H1 (cell line): ENCODE results near the gene PRSS38.

Experiments used
- CEBPB ChIP-seq: IDR thresholded peaks from 2 replicates; pipeline ENCODE4 v1.6.1; 2012; ENCODE audit warnings: low read depth, low read length
- CHD2 ChIP-seq: IDR thresholded peaks from 2 replicates; pipeline ENCODE4 v1.6.1; 2012; ENCODE audit warnings: low read length, improper control_type of control experiment
- CTCF ChIP-seq, 3 experiments: IDR thresholded peaks; 1 replicate in 2 of 3; 2 replicates in 1 of 3; pipeline versions ENCODE4 v1.5.1 to v1.6.1; 2011; ENCODE audit warnings: low read length in 3 of 3, mild to moderate bottlenecking in 3 of 3, inconsistent platforms in 2 of 3, low read depth in 1 of 3, moderate library complexity in 1 of 3; ENCODE audit not compliant: insufficient read depth in 1 of 3; ENCODE audit errors: control extremely low read depth in 1 of 3
- JUN ChIP-seq: IDR thresholded peaks from 2 replicates; pipeline ENCODE4 v1.6.1; 2011; ENCODE audit warnings: low read depth, mild to moderate bottlenecking, improper control_type of control experiment, low read length
- NRF1 ChIP-seq: IDR thresholded peaks from 2 replicates; pipeline ENCODE4 v1.6.1; 2011; ENCODE audit warnings: mild to moderate bottlenecking, low read depth, low read length, improper control_type of control experiment
- POLR2AphosphoS5 ChIP-seq: IDR thresholded peaks from 2 replicates; pipeline ENCODE4 v1.6.1; 2011; ENCODE audit warnings: low read depth, low read length
- SRF ChIP-seq: IDR thresholded peaks from 2 replicates; pipeline ENCODE4 v1.6.1; 2011; ENCODE audit warnings: mild to moderate bottlenecking, low read depth, low read length, moderate library complexity
- YY1 ChIP-seq: IDR thresholded peaks from 2 replicates; pipeline ENCODE4 v1.6.1; 2011; ENCODE audit warnings: low read depth, mild to moderate bottlenecking, low read length

- TF ChIP-seq POLR2AphosphoS5 (no peak), NRF1 (no peak), JUN (no peak), YY1 (no peak), SRF (no peak), CHD2 (no peak), CEBPB (no peak), CTCF (IDR thresholded peaks at IDR 0.05; ENCODE audit: control extremely low read depth in 1 of 3, insufficient read depth in 1 of 3, low read depth in 1 of 3, low read length in 3 of 3) (no peak)
These were observed 40.2 kb downstream of the PRSS38 start for GRCh38 chr1:227855687-227856086.
